ENCODE measurements around the gene ADCY3. TPM values are rescaled to one million over a fixed set of nuclear protein-coding genes. Genes with fewer than 3 reads are reported as not detected.

ADCY3 gene
- total and polyA plus RNA-seq, 2 of the 13 experiments (the other 11 are each of a cell fraction or from before 2014, with no cell fraction given), result 0.11 to 0.61 TPM

DNA sequence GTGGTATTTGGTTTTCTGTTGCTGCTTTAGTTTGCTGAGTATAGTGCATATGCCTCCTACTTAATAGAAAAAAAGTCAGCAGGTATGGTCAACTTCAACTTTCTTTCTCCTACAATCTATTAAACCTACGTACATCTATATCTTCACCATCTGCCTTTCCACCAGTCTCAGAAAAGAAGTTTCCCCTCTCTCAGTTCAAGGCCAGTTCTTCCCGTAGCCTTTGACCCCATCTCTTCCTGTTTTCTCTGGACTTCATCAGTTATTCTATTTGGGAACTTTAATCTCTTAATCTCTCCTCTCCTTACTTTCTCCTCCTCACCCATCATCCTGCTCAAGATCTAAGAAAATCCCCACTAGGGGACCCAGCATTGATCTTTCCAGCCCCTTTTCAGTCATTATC, 132.5 kb downstream of the ADCY3 start:
- Histone ChIP-seq H3K27ac (ENCODE audit: extremely low read length, insufficient read depth, low read length) (no peak overlapping the region), H3K4me1 (ENCODE audit: insufficient read depth, low read length) (peaks cover 29% of the 10 kb centered on the region), H2AFZ (ENCODE audit: low read length) (no peak overlapping the region), H3K79me2 (ENCODE audit: insufficient read depth, low read length) (no peaks in the 10 kb centered on the region), H3K9ac (ENCODE audit: insufficient read depth, low read depth, low read length) (no peak overlapping the region), H3K36me3 (replicated peaks in 1 of 2; ENCODE audit: control insufficient read depth in 1 of 2, insufficient read depth in 2 of 2, low read length in 2 of 2) (peaks cover 0 to 12% of the 10 kb centered on the region in 2 experiments; a peak in 1 of 5 replicates), H3K4me2 (ENCODE audit: low read depth, low read length) (no peak overlapping the region), H3K9me3 (ENCODE audit: low read length) (no peaks in the 10 kb centered on the region), H3K4me3 (replicated peaks in 1 of 3; ENCODE audit: insufficient read depth in 1 of 3, low read depth in 2 of 3, low read length in 3 of 3) (no peak overlapping the region), H3K27me3 (ENCODE audit: control insufficient read depth in 1 of 2, insufficient read depth in 2 of 2, low read length in 2 of 2) (no peaks in the 10 kb centered on the region), H4K20me1 (ENCODE audit: insufficient read depth, low read length) (no peaks in the 10 kb centered on the region)
- POLR2A ChIA-PET, result no interaction called here
- in situ Hi-C loops (cut with HindIII; ENCODE audit: extremely low pct_ligation_motif_present, low pct_unique_long_range_greater_than_20kb) (no loop called here), intact Hi-C loops (cut with micrococcal nuclease; ENCODE audit: unreplicated experiment) (no loop called here)
- no peak for FAIRE-seq
- DNase-seq (ENCODE audit: low spot score), result no peak
- no peak for ATAC-seq
- CTCF ChIA-PET (ENCODE audit: low intra/inter-chr PET ratio, low total read pairs), result no interaction called here
- WGBS (ENCODE audit: low lambda C conversion rate), result 60% methylated on average over 2 of the region's 2 CpGs
- no peak for TF ChIP-seq MAZ (IDR thresholded peaks at IDR 0.05; ENCODE audit: borderline replicate concordance, low read depth, low read length)
- TF ChIP-seq MAZ (CRISPR knock-in tag; IDR thresholded peaks at IDR 0.05; ENCODE audit: low read depth), result no peak
- no peak; the same call in 1 of the 2 replicates for TF ChIP-seq NR2F6 (IDR thresholded peaks at IDR 0.05)
- 0 out of 2 replicates have a peak, but pooled peaks have one; percentile 8 for TF ChIP-seq NR2F6 (CRISPR knock-in tag; IDR thresholded peaks at IDR 0.05)
- TF ChIP-seq ZC3H4 (CRISPR knock-in tag; IDR thresholded peaks at IDR 0.05; ENCODE audit: borderline replicate concordance), result no peak
- peak; percentile 72 for TF ChIP-seq RARA (CRISPR knock-in tag; IDR thresholded peaks at IDR 0.05)
- no peak for TF ChIP-seq NFATC3 (CRISPR knock-in tag; IDR thresholded peaks at IDR 0.05)
- TF ChIP-seq, protein P1, sequence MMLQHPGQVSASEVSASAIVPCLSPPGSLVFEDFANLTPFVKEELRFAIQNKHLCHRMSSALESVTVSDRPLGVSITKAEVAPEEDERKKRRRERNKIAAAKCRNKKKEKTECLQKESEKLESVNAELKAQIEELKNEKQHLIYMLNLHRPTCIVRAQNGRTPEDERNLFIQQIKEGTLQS (CRISPR knock-in tag; IDR thresholded peaks at IDR 0.05), result no peak
- TF ChIP-seq ATF6 (CRISPR knock-in tag; conservative IDR thresholded peaks at IDR 0.05), result no peak
- TF ChIP-seq SNAI1 (CRISPR knock-in tag; IDR thresholded peaks at IDR 0.05; ENCODE audit: borderline replicate concordance), result no peak
- no peak for TF ChIP-seq POLR2A (IDR thresholded peaks at IDR 0.05; ENCODE audit: insufficient read depth in 1 of 2, low read depth in 2 of 2, low read length in 2 of 2)
- BruUV-seq (replicated peaks), result no TSS peak

Data from HepG2 (cell line).